Vein endothelial cell (primary cell): ENCODE results near the gene CLPSL1. TPM values are rescaled to one million over a fixed set of nuclear protein-coding genes. Genes with fewer than 3 reads are reported as not detected.

Experiments used
- total RNA-seq: library from RNA; depleted of rRNA; stranded (reverse); fragments of >200 nt; gene quantifications from 2 replicates; pipeline ENCODE4 v1.2.3, GENCODE V29; 2012

The CLPSL1 gene, protein sequence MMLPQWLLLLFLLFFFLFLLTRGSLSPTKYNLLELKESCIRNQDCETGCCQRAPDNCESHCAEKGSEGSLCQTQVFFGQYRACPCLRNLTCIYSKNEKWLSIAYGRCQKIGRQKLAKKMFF
- not detected in 2 replicates for total RNA-seq

DNA sequence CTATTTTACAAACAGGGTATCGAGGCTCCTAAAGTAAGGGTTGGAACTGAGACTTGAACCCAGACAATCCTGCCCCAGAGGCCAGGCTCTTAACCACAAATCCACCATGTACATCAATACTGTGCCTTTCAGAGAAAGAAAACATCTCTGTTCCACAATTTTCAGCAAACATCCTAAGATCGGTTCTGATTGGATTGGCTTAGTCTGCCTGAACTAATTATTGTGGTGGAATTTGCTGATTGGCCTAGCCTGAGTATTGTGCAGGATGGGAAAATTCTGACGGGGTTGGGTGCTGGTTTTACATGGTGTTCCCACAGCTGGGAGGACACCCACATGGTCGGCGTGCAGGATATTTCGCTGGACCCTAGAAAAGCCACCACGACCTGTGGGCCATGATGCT, at the start of gene CLPSL1:
Gene CLPSL1 (plus strand): TSS at position 301 of the 400 bp plus-strand sequence. CDS start 92 bp downstream, at position 393.

GRCh38 chr6:35736982-35737412, 43.8 kb upstream of the CLPSL1 start, which contains the start of gene ARMC12:
TSS of gene ARMC12 (plus strand) at chr6:35737032. CDS start at chr6:35737109, 77 bp downstream.

GRCh38 chr6:35776364-35777215, 4.2 kb upstream of the CLPSL1 start, which contains the start of gene CLPSL2:
TSS of gene CLPSL2 (plus strand) at chr6:35776598. CDS start at chr6:35776619, 21 bp downstream.

DNA sequence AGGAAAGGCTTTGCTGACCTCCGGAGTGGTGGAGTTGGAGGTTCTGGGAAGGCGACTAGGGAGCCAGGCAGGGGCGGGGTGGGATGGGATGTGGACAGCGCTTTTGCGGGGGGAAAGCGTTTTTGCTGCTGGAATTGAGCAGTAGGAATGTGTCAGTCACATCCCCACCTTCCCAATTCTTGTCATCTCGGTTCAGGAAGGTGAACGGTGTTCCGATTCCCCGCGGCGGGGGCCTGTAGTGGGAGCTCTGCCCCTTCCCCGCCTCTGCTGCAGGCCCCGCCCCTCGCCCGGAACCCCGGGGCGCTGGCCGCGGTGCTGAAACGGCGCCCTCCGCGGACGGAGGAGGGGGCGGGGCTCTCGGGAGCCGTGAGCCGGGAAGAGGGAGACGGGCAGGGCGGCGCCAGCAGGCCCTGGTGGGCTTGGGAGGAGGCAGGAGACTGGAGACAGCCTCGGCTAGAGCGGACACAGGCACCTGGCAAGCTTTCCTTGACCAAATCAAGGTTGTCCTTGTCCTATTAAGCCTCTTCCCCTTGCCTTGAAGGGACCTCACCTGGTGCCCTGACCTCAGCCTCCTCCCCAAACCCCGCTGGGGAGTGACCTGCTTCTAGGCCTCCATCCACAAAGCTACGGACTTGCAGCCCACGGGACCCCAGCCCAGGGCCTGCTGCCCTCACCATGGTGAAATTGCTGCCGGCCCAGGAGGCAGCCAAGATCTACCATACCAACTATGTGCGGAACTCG, 24.3 kb downstream of the CLPSL1 start, which contains the start of gene LHFPL5:
Gene LHFPL5 (plus strand): TSS at position 357 of the 741 bp plus-strand sequence. CDS start 319 bp downstream, at position 676.

Other genes with a start within 250 kb of the CLPSL1 start
- gene FKBP5, start 92.1 kb upstream of the CLPSL1 start, total RNA-seq: 18.9 and 21.0 TPM in 2 replicates
- gene ARMC12, start 44.0 kb upstream of the CLPSL1 start, total RNA-seq: 0.19 TPM in 1 of 2 replicates, not detected in the other
- not detected in 2 replicates for gene CLPSL2, start 4.4 kb upstream of the CLPSL1 start, total RNA-seq
- not detected in 2 replicates for gene CLPS, start 16.3 kb downstream of the CLPSL1 start, total RNA-seq
- not detected in 2 replicates for gene LHFPL5, start 24.3 kb downstream of the CLPSL1 start, total RNA-seq
- 88.2 and 88.4 TPM in 2 replicates for gene SRPK1, start 140.1 kb downstream of the CLPSL1 start, total RNA-seq
- 0.38 TPM in 1 of 2 replicates, not detected in the other for gene SLC26A8, start 243.6 kb downstream of the CLPSL1 start, total RNA-seq
- 75.1 and 89.3 TPM in 2 replicates for gene MAPK14, start 246.8 kb downstream of the CLPSL1 start, total RNA-seq